Measurements from ENCODE around the gene SULT1A1.

The SULT1A1 gene

DNA sequence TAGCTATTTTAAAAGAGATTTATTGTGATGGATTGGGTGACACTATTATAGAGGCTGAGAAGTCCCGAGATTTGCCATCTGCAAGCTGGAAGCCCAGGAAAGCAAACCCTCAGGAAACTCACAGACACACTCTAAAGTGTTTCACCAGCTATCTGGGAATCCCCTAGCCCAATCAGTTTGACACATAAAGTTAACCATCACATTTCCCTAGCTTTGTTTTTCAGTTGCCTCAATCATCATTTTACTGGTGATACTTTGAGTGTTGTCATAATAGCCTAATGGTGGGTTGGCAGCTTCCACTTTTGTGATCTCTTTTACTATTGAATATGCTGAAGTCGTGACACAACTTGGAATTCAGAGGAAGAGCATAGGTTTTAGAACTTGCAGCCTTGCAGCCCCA lies 54.3 kb downstream of the SULT1A1 start:
- no peak for DNase-seq
